ENCODE measurements around the gene PLEKHG3.

- TF ChIP-seq CTCF (IDR thresholded peaks at IDR 0.05; ENCODE audit: low read length), result no peak
- no peak for TF ChIP-seq EZH2phosphoT487 (IDR thresholded peaks at IDR 0.05; ENCODE audit: low read length)
- TF ChIP-seq EZH2 (optimal IDR thresholded peaks at IDR 0.05; ENCODE audit: low read depth, low read length), result no peak
Measured at GRCh38 chr14:64788706-64789105, 84.5 kb downstream of the PLEKHG3 start.

All from MM.1S (cell line).